ENCODE data around the gene RUFY1.

GRCh38 chr5:179612577-179613459 is 62.5 kb downstream of the RUFY1 start:
- TF ChIP-seq POLR2A (IDR thresholded peaks at IDR 0.05; ENCODE audit: low read depth, low read length): peak; percentile 59
- TF ChIP-seq MXI1 (IDR thresholded peaks at IDR 0.05; ENCODE audit: low read depth, low read length): no peak
- TF ChIP-seq CTCF (IDR thresholded peaks at IDR 0.05 in 2 of 3, conservative IDR thresholded peaks at IDR 0.05 in 1 of 3; ENCODE audit: control insufficient read depth in 2 of 3, extremely low read depth in 1 of 3, insufficient read depth in 1 of 3, low read depth in 3 of 3, low read length in 3 of 3): no peak
- TF ChIP-seq, protein P1, sequence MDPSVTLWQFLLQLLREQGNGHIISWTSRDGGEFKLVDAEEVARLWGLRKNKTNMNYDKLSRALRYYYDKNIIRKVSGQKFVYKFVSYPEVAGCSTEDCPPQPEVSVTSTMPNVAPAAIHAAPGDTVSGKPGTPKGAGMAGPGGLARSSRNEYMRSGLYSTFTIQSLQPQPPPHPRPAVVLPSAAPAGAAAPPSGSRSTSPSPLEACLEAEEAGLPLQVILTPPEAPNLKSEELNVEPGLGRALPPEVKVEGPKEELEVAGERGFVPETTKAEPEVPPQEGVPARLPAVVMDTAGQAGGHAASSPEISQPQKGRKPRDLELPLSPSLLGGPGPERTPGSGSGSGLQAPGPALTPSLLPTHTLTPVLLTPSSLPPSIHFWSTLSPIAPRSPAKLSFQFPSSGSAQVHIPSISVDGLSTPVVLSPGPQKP (IDR thresholded peaks at IDR 0.05; ENCODE audit: low read depth, low read length): no peak
- no peak for TF ChIP-seq MEF2B (IDR thresholded peaks at IDR 0.05; ENCODE audit: partially characterized antibody, poor library complexity, severe bottlenecking)
- peak; percentile 17; the same call in 1 of the 2 replicates for TF ChIP-seq FOXM1 (IDR thresholded peaks at IDR 0.05; ENCODE audit: low read depth, low read length)
- TF ChIP-seq CEBPZ (IDR thresholded peaks at IDR 0.05; ENCODE audit: low read depth, low read length): no peak

Data from GM12878 (cell line).